Adrenal gland (tissue), 5 donors: ENCODE results near the gene ST3GAL4.

ENCODE experiments used
- POLR2A ChIP-seq, 2 donors: fragments of 450-650 bp; IDR thresholded peaks; one replicate each; pipeline ENCODE4 v1.6.1; 2017; ENCODE audit warnings: antibody characterized with exemption in 2 of 2, mild to moderate bottlenecking in 2 of 2, moderate library complexity in 1 of 2
- TF ChIP-seq, protein P1 (sequence below), 6 experiments: fragments of 450-650 bp in 4 of 6; fragments of 200-600 bp in 2 of 6; sonication (generic) in 1 of 6; IDR thresholded peaks; 1 replicate in 5 of 6; 2 replicates in 1 of 6; pipeline versions ENCODE4 v1.5.1 to v1.8.0; 2016 to 2021; ENCODE audit warnings: antibody characterized with exemption in 6 of 6, mild to moderate bottlenecking in 2 of 6, moderate library complexity in 1 of 6
- donor health status: DM: no; HTN: no; CAD: no.

DNA sequence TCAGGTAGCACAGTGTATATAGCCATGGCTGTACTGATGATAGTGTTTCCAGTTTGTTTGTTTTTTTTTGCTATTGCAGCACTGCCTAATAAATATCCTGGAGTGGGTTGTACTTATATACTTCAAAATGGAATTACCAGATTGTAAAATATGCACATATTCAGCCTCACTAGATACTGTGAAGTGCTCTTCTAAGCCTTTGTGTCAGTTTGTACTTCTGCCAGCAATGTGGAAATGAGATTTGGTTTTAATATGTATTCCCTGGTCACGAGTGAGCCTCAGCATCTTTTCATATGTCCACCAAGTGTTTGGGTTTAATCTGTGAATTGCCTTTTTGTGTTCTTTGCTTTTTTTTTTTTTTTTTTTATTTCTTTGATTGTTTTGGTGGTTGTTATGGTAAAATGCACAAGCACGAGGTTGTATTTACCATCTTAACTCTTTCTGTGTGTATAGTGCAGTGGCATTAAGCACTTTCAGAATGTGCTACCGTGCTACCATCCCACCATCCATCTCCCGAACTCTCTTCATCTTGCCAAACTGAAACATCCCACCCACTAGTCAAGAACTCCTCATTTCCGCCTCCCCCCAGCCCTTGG, 34.9 kb downstream of the ST3GAL4 start:
- TF ChIP-seq, protein P1, sequence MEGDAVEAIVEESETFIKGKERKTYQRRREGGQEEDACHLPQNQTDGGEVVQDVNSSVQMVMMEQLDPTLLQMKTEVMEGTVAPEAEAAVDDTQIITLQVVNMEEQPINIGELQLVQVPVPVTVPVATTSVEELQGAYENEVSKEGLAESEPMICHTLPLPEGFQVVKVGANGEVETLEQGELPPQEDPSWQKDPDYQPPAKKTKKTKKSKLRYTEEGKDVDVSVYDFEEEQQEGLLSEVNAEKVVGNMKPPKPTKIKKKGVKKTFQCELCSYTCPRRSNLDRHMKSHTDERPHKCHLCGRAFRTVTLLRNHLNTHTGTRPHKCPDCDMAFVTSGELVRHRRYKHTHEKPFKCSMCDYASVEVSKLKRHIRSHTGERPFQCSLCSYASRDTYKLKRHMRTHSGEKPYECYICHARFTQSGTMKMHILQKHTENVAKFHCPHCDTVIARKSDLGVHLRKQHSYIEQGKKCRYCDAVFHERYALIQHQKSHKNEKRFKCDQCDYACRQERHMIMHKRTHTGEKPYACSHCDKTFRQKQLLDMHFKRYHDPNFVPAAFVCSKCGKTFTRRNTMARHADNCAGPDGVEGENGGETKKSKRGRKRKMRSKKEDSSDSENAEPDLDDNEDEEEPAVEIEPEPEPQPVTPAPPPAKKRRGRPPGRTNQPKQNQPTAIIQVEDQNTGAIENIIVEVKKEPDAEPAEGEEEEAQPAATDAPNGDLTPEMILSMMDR (IDR thresholded peaks at IDR 0.05): no peak
- TF ChIP-seq POLR2A (IDR thresholded peaks at IDR 0.05): no peak
